ENCODE data around the gene CBX2. TPM values are rescaled to one million over a fixed set of nuclear protein-coding genes. Genes with fewer than 3 reads are reported as not detected.

CBX2 gene
- total and polyA plus RNA-seq, 9 donors: 6.1 to 14.4 (median 11.3) TPM

DNA sequence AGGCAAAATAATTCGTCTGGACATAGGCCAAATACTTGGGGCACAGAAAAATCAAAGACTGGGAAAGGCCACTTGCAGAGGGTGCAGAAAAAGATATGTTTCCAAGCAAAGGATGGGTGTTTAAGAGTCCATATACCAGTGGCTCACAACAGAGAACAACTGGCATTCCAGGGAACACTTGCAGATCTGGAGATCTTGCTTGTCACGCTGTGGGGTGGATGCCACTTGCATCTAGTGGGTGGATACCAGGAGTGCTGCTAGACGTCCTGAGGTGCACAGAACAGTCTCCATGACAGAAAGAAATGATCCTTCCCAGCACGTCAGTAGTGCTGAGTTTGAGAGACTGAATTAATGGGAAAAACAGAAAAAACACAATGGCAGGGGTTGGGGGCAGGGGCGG, 10.5 kb downstream of the CBX2 start:
- Histone ChIP-seq H3K36me3 (ENCODE audit: control insufficient read depth, insufficient read depth, low read length) (peaks cover 22% of the 10 kb centered on the region), H3K9me3 (replicated peaks; ENCODE audit: control insufficient read depth, low read depth, low read length) (no peaks in the 10 kb centered on the region), H3K27ac (ENCODE audit: low read length) (no peak overlapping the region), H3K27me3 (ENCODE audit: control insufficient read depth, insufficient read depth, low read length) (peaks cover 72% of the 10 kb centered on the region), H3K4me3 (ENCODE audit: low read length) (no peak overlapping the region), H3K4me1 (ENCODE audit: control insufficient read depth, insufficient read depth, low read length) (peaks cover 40% of the 10 kb centered on the region)
- WGBS (ENCODE audit: insufficient coverage): 70% methylated on average over 3 of the region's 5 CpGs
- DNase-seq: no peak

GRCh38 chr17:79788989-79789942, 11.3 kb downstream of the CBX2 start:
- Histone ChIP-seq H3K4me1 (ENCODE audit: control insufficient read depth, insufficient read depth, low read length) (peaks cover 47% of the 10 kb centered on the region), H3K9me3 (replicated peaks; ENCODE audit: control insufficient read depth, low read depth, low read length) (no peaks in the 10 kb centered on the region), H3K36me3 (ENCODE audit: control insufficient read depth, insufficient read depth, low read length) (peaks cover 17% of the 10 kb centered on the region), H3K27ac (ENCODE audit: low read length) (no peak overlapping the region), H3K27me3 (ENCODE audit: control insufficient read depth, insufficient read depth, low read length) (peaks cover 81% of the 10 kb centered on the region), H3K4me3 (ENCODE audit: low read length) (no peak overlapping the region)
- no peak for DNase-seq
- WGBS (ENCODE audit: insufficient coverage): 13% methylated on average over 31 of the region's 52 CpGs

DNA sequence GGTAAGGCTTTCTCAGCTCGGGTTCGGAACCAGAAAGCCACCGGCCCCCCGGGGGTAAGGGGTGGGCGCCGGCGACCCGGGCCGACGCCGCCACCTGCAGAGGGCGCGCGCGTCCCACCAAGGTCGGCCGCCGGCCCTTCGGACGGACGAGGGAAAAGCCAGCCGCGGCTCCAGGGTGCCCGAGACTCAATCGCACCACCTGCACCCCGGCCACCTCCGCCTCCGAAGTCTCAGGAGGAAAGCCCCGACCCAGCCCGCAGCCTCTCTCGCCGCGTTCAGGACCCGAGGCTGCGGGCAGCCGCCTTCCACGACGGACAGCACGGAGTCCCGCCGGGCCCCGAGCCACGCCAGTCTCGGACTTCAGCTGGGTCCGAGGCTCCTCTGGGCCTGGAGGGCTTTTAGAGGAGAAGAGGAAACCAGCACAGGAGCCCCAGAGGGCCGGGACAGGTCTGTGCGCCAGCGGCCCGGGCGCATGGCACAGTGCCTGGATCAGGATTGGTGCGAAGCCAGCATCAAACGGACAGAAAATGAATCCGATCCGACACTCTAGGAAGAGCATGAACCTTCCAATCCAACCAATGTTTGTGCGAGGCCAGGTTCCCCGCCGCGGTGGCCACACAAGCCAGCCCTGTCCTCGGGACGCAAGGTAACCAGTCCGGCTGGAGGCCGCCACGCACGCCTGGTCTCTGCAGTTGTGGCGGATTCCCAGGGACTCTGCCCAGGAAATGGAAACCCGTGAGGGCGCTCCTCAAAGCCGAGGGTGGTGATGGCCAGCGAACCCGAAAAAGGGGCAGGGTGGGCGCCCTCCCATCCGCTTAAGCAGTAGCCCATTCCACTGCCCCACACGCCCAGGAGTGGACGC, 12.2 kb downstream of the CBX2 start:
- H3K27me3 ChIP-seq (ENCODE audit: control insufficient read depth, insufficient read depth, low read length): peaks cover 88% of the 10 kb centered on the region
- H3K4me1 ChIP-seq (ENCODE audit: control insufficient read depth, insufficient read depth, low read length): peaks cover 56% of the 10 kb centered on the region
- H3K4me3 ChIP-seq (ENCODE audit: low read length): no peak overlapping the region
- peaks cover 17% of the 10 kb centered on the region for H3K36me3 ChIP-seq (ENCODE audit: control insufficient read depth, insufficient read depth, low read length)
- peak; percentile 57 for DNase-seq
- no peaks in the 10 kb centered on the region for H3K9me3 ChIP-seq (replicated peaks; ENCODE audit: control insufficient read depth, low read depth, low read length)
- 4% methylated on average over 71 of the region's 74 CpGs for WGBS (ENCODE audit: insufficient coverage)
- H3K27ac ChIP-seq (ENCODE audit: low read length): no peak overlapping the region

DNA sequence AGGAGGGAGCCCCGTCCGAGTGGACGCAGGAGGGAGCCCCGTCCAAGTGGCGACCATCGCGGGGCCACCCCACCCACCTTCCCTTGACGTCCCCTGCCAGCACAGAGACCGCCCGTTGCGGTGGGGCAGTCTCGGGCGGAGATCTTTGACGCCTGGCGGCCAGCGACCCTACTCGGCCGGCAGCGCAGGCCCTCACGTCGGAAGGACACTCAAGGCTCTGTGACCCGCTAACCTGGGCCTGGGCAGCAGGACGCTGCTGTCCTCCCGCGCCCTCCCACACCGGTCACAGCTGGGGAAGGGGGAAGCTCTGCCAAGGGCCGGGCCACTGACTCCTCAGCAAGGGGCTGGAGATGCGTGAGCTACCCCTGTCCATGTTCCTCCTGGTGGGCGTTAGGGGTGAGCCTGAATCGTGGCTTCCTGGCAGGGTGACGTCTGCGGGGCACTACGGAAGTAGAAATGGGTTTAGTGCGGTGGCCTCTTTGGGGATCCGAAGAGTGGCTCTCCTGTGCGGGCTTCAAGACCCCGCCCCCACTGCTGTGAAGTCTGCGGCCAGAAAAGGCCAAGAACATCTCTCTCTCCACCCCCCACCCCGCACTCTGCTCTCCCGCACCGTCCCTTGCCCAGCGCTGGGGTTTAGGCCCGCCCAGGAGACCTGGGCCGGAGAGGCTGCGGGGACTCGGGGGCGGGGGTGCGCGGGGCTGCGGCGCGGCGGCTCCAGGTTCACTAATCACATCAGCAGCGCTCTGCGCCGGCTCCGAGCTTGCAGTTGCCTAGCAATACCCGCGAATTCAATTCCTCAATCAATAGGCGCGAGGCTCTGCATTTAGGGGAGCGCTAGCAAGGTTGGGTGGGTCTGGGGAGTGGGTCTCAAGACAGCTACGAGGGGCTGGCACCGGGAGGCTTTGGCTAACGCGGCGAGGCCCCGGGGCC, 13.1 kb downstream of the CBX2 start:
- no peak for DNase-seq
- Histone ChIP-seq H3K36me3 (ENCODE audit: control insufficient read depth, insufficient read depth, low read length) (peaks cover 12% of the 10 kb centered on the region), H3K27ac (ENCODE audit: low read length) (no peak overlapping the region), H3K9me3 (replicated peaks; ENCODE audit: control insufficient read depth, low read depth, low read length) (no peaks in the 10 kb centered on the region), H3K4me1 (ENCODE audit: control insufficient read depth, insufficient read depth, low read length) (peaks cover 60% of the 10 kb centered on the region), H3K27me3 (ENCODE audit: control insufficient read depth, insufficient read depth, low read length) (peaks cover 89% of the 10 kb centered on the region), H3K4me3 (ENCODE audit: low read length) (no peak overlapping the region)
- WGBS (ENCODE audit: insufficient coverage): 3% methylated on average over 51 of the region's 68 CpGs

GRCh38 chr17:79791735-79792161, 13.8 kb downstream of the CBX2 start:
- H3K4me1 ChIP-seq (ENCODE audit: control insufficient read depth, insufficient read depth, low read length): peaks cover 62% of the 10 kb centered on the region
- H3K27me3 ChIP-seq (ENCODE audit: control insufficient read depth, insufficient read depth, low read length): peaks cover 83% of the 10 kb centered on the region
- 0% methylated on average over 12 of the region's 26 CpGs for WGBS (ENCODE audit: insufficient coverage)

DNA sequence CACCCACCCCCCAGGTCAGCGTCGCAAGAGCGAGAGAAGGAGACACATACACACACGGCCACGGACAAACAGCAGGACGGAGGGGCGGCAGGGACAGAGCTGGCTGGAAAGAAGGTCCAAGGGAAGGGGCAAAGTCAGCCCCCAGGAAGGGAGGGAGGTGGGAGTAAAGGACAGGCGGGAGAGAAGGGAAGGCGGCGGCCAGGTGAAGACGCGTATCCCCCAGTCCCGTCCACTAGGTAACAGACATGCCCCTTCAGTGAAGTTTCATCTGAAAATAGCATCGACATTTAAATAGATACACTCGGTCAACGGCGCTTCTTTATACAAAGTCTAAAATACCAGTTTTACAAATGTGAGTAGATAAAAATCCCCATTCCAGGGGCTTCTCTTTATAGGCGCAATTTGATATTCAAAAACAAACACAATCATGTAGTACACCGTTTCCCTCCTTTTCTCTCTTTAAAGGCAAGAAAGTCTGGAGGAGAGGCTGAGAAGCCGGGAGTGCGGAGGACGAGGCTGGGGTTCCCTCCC, 14.5 kb downstream of the CBX2 start:
- Histone ChIP-seq H3K4me1 (ENCODE audit: control insufficient read depth, insufficient read depth, low read length) (peaks cover 62% of the 10 kb centered on the region), H3K36me3 (ENCODE audit: control insufficient read depth, insufficient read depth, low read length) (peaks cover 12% of the 10 kb centered on the region), H3K9me3 (replicated peaks; ENCODE audit: control insufficient read depth, low read depth, low read length) (no peaks in the 10 kb centered on the region), H3K27ac (ENCODE audit: low read length) (no peak overlapping the region), H3K27me3 (ENCODE audit: control insufficient read depth, insufficient read depth, low read length) (peaks cover 76% of the 10 kb centered on the region), H3K4me3 (ENCODE audit: low read length) (no peak overlapping the region)
- no peak for DNase-seq
- WGBS (ENCODE audit: insufficient coverage): 10% methylated on average over 2 of the region's 22 CpGs

More at GRCh38 chr17:79791735-79792161, 13.8 kb downstream of the CBX2 start:
- Histone ChIP-seq H3K27ac (ENCODE audit: low read length) (no peak overlapping the region), H3K9me3 (replicated peaks; ENCODE audit: control insufficient read depth, low read depth, low read length) (no peaks in the 10 kb centered on the region), H3K36me3 (ENCODE audit: control insufficient read depth, insufficient read depth, low read length) (peaks cover 12% of the 10 kb centered on the region), H3K4me3 (ENCODE audit: low read length) (no peak overlapping the region)
- no peak for DNase-seq

DNA sequence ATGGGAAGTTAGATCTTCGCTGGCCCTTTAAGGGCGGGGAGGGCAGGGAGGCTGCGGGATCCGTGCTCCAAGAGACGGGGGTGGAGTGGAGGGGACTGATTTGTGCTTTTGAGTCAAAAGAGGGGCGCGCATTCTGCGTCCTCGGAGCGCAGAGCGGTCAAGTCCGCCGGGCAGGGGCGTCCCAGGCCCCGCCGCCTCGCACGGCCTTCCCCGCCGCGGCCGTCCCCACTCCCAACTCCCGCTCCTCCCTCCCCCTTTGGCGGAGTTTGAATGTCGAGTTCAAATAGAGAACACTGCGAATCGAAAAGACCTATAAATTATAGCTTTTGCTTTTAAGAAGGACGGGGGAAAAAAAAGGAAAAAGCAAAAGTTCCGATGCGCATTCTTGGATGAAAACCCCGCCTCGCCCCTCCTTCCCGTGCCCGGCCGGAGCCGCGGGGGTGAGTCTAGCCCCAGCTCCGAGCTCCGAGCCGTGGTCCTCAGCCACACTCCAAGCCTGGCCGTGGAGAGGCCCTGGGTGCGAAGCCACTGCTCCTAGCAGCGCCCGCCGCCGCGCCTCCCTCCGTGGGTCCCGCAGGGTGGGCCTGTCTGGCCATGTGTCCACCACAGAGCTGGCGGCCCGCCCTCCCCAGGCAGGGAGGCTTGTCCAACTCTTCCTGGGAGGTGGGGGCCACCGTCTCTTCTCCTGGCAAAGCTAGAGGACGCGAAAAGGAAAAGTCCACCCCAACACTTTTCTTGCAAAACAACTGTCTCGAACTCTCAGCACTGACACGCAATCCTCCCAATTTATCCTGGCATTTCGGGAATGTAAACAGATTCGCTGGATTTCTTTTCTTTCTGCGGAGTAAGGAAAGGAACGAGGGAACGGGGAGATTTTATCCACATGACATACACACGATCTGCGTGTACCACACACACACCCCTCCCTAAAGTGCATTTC, 15.3 kb downstream of the CBX2 start:
- Histone ChIP-seq H3K4me3 (ENCODE audit: low read length) (peak overlapping the region; percentile 25), H3K27me3 (ENCODE audit: control insufficient read depth, insufficient read depth, low read length) (peaks cover 76% of the 10 kb centered on the region), H3K27ac (ENCODE audit: low read length) (no peak overlapping the region), H3K36me3 (ENCODE audit: control insufficient read depth, insufficient read depth, low read length) (peaks cover 12% of the 10 kb centered on the region), H3K4me1 (ENCODE audit: control insufficient read depth, insufficient read depth, low read length) (peaks cover 68% of the 10 kb centered on the region), H3K9me3 (replicated peaks; ENCODE audit: control insufficient read depth, low read depth, low read length) (no peaks in the 10 kb centered on the region)
- DNase-seq: peak; percentile 78
- 25% methylated on average over 26 of the region's 63 CpGs for WGBS (ENCODE audit: insufficient coverage)

DNA sequence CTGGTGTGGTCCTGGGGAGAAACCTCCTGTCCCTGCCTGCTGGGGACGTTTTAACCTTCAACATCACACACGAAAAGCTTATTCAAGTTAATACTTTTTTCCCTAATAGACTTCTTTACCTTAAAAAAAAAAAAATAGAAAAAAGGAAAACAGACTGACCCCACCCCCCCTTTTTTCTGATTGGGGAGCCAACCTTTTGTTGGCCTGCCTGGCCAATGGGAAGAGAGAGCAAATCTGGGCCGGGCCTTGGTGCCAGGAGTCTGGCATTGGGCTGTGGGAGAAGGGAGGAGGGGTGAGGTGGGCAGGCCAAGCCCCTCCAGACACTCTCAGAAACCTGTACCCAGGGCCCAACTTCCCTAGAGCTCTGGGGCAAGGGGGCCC, 16.0 kb downstream of the CBX2 start:
- no CpG with 5 or more reads among the region's 3 CpGs for WGBS (ENCODE audit: insufficient coverage)
- Histone ChIP-seq H3K36me3 (ENCODE audit: control insufficient read depth, insufficient read depth, low read length) (peaks cover 12% of the 10 kb centered on the region), H3K4me1 (ENCODE audit: control insufficient read depth, insufficient read depth, low read length) (peaks cover 75% of the 10 kb centered on the region), H3K27ac (ENCODE audit: low read length) (no peak overlapping the region), H3K4me3 (ENCODE audit: low read length) (no peak overlapping the region), H3K27me3 (ENCODE audit: control insufficient read depth, insufficient read depth, low read length) (peaks cover 76% of the 10 kb centered on the region), H3K9me3 (replicated peaks; ENCODE audit: control insufficient read depth, low read depth, low read length) (no peaks in the 10 kb centered on the region)
- DNase-seq: peak; percentile 41

Measured in muscle of leg (tissue), 11 donors.